ENCODE data around the gene MAP1LC3B2.

MAP1LC3B2 gene

DNA sequence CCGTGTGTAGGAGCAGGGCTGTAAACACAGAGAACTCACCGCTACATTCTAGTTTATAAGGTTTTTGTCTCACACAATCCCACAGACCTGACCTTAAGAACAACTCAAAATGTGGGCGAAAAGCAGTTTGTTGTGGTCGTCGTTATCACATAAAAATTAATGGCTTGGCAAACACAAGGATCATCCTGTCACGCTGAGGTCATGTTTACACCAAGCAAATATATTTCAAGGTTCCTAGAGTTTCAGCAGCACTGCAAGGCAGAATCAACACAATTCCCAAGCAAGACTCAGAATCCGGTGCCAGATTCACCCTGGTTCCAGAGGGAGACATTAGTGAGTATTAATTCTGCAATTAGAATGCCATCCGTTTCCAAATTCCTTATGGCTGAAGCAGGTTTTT, 30.1 kb upstream of the MAP1LC3B2 start:
- TF ChIP-seq, protein P1, sequence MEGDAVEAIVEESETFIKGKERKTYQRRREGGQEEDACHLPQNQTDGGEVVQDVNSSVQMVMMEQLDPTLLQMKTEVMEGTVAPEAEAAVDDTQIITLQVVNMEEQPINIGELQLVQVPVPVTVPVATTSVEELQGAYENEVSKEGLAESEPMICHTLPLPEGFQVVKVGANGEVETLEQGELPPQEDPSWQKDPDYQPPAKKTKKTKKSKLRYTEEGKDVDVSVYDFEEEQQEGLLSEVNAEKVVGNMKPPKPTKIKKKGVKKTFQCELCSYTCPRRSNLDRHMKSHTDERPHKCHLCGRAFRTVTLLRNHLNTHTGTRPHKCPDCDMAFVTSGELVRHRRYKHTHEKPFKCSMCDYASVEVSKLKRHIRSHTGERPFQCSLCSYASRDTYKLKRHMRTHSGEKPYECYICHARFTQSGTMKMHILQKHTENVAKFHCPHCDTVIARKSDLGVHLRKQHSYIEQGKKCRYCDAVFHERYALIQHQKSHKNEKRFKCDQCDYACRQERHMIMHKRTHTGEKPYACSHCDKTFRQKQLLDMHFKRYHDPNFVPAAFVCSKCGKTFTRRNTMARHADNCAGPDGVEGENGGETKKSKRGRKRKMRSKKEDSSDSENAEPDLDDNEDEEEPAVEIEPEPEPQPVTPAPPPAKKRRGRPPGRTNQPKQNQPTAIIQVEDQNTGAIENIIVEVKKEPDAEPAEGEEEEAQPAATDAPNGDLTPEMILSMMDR (IDR thresholded peaks at IDR 0.05; ENCODE audit: control insufficient read depth, insufficient read depth, low read depth, low read length, missing control alignments), result no peak
- DNase-seq (ENCODE audit: low read depth), result peak; percentile 82
- no peak overlapping the region for H3K4me3 ChIP-seq (ENCODE audit: control insufficient read depth, low read depth, low read length)

DNA sequence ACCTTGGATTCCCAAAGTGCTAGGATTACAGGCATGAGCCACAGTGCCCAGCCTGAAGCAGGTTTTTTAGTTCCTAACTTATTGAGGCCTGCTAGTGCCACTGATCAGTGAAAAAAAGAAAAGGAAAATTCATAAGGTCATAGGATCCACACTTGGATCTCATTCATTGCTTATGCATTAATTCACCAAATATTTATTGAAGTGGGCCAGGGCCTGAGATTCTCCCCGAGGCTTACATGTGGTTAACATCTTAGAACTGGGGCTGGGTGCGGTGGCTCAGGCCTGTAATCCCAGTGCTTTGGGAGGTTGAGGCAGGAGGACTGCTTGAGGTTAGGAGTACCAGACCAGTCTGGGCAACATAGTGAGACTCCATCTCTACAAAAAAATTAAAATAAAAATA, 29.5 kb upstream of the MAP1LC3B2 start:
- no peak for DNase-seq (ENCODE audit: low read depth)
- TF ChIP-seq, protein P1 (IDR thresholded peaks at IDR 0.05; ENCODE audit: control insufficient read depth, insufficient read depth, low read depth, low read length, missing control alignments), result no peak

DNA sequence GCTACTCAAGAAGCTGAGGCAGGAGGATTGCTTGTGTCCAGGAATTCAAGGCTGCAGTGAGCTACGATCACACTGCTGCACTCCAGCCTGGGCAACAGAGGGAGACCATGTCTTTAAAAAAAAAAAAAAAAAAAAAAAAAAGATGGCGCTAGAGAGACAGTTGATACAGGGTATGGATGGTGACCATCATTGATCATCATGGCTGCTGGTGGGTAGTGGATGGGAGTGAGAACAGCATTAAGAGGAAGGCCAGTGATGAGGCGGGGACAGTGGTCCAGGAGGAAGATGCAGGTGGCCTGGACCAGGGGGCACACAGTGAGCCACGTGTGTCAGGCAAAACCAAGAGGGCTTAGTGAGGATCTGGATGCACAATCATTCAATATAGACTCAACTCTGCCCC, 26.8 kb upstream of the MAP1LC3B2 start:
- no peak overlapping the region for H3K4me3 ChIP-seq (ENCODE audit: control insufficient read depth, low read depth, low read length)
- DNase-seq (ENCODE audit: low read depth), result no peak
- TF ChIP-seq, protein P1 (IDR thresholded peaks at IDR 0.05; ENCODE audit: control insufficient read depth, insufficient read depth, low read depth, low read length, missing control alignments), result no peak

More for the DNA sequence above, 29.5 kb upstream of the MAP1LC3B2 start:
- no peak overlapping the region for H3K4me3 ChIP-seq (ENCODE audit: control insufficient read depth, low read depth, low read length)

GRCh38 chr12:116532986-116533342, 26.2 kb upstream of the MAP1LC3B2 start:
- DNase-seq (ENCODE audit: low read depth), result no peak
- TF ChIP-seq, protein P1 (IDR thresholded peaks at IDR 0.05; ENCODE audit: control insufficient read depth, insufficient read depth, low read depth, low read length, missing control alignments), result no peak
- peak overlapping the region; percentile 63; the same call in 1 of the 2 replicates for H3K4me3 ChIP-seq (ENCODE audit: control insufficient read depth, low read depth, low read length)

GRCh38 chr12:116533343-116534251, 25.6 kb upstream of the MAP1LC3B2 start:
- no peak for DNase-seq (ENCODE audit: low read depth)
- peak overlapping the region; percentile 63 for H3K4me3 ChIP-seq (ENCODE audit: control insufficient read depth, low read depth, low read length)
- TF ChIP-seq, protein P1 (IDR thresholded peaks at IDR 0.05; ENCODE audit: control insufficient read depth, insufficient read depth, low read depth, low read length, missing control alignments), result no peak

- TF ChIP-seq, protein P1 (IDR thresholded peaks at IDR 0.05; ENCODE audit: control insufficient read depth, insufficient read depth, low read depth, low read length, missing control alignments), result no peak
- no peak for DNase-seq (ENCODE audit: low read depth)
- peak overlapping the region; percentile 63 for H3K4me3 ChIP-seq (ENCODE audit: control insufficient read depth, low read depth, low read length)
These were observed 24.7 kb upstream of the MAP1LC3B2 start for GRCh38 chr12:116534311-116535121.
